ENCODE results near the gene OSBPL3. TPM values are rescaled to one million over a fixed set of nuclear protein-coding genes. Genes with fewer than 3 reads are reported as not detected.
A peak's percentile ranks its signal among the peaks of the same experiment; 100 is the strongest.

OSBPL3 gene
- total and polyA plus RNA-seq, 2 donors (not counting 3 experiments of a cell fraction or from before 2014, with no cell fraction given) = 7.5 to 27.1 TPM

DNA sequence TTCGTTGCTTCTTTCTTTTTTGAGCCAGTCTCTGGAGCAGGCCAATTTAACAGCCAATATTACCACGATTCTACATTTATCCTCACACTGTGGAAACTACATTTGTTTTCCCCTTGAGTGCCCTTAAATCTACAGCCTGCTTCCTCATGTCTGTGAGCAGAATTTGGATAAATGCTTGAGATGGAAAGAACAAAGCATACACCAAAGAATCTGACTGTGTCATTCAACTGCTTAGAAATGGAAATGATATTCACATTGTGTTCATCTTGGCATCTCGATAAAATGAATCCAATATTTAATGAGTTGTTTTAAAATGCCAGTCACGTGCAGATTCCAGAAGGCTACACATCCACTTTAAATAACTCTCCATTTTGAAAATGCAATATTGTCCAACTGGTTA lies 181.7 kb downstream of the OSBPL3 start:
- Histone ChIP-seq H3K4me1 (ENCODE audit: control insufficient read depth, extremely low read depth, insufficient read depth, low read length) (no peaks in the 10 kb centered on the region), H3K9me3 (replicated peaks; ENCODE audit: control insufficient read depth, insufficient read depth, low read length) (no peaks in the 10 kb centered on the region), H3K27me3 (ENCODE audit: control insufficient read depth in 2 of 2, insufficient read depth in 2 of 2, low read length in 2 of 2) (no peaks in the 10 kb centered on the region), H4K20me1 (replicated peaks; ENCODE audit: control insufficient read depth, extremely low read depth, insufficient read depth, low read length) (no peaks in the 10 kb centered on the region), H3K36me3 (ENCODE audit: control insufficient read depth in 2 of 2, extremely low read depth in 1 of 2, insufficient read depth in 2 of 2, low read length in 2 of 2) (no peaks in the 10 kb centered on the region), H3K4me2 (ENCODE audit: insufficient read depth, low read length) (no peak overlapping the region), H3K79me2 (ENCODE audit: control insufficient read depth, insufficient read depth, low read length) (no peaks in the 10 kb centered on the region), H3K9ac (replicated peaks; ENCODE audit: extremely low read depth, insufficient read depth, low read length) (no peak overlapping the region), H3K9me1 (replicated peaks; ENCODE audit: control insufficient read depth, extremely low read depth, insufficient read depth, low read length) (no peaks in the 10 kb centered on the region), H3K27ac (ENCODE audit: insufficient read depth, low read depth, low read length) (no peak overlapping the region), H2AFZ (ENCODE audit: low read depth, low read length) (no peak overlapping the region), H3K4me3 (replicated peaks in 1 of 3; ENCODE audit: insufficient read depth in 1 of 3, low read depth in 1 of 3, low read length in 3 of 3) (no peak overlapping the region)
- FAIRE-seq = peak; percentile 48
- TF ChIP-seq, protein P1, sequence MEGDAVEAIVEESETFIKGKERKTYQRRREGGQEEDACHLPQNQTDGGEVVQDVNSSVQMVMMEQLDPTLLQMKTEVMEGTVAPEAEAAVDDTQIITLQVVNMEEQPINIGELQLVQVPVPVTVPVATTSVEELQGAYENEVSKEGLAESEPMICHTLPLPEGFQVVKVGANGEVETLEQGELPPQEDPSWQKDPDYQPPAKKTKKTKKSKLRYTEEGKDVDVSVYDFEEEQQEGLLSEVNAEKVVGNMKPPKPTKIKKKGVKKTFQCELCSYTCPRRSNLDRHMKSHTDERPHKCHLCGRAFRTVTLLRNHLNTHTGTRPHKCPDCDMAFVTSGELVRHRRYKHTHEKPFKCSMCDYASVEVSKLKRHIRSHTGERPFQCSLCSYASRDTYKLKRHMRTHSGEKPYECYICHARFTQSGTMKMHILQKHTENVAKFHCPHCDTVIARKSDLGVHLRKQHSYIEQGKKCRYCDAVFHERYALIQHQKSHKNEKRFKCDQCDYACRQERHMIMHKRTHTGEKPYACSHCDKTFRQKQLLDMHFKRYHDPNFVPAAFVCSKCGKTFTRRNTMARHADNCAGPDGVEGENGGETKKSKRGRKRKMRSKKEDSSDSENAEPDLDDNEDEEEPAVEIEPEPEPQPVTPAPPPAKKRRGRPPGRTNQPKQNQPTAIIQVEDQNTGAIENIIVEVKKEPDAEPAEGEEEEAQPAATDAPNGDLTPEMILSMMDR (IDR thresholded peaks at IDR 0.05; ENCODE audit: extremely low read depth in 1 of 2, insufficient read depth in 1 of 2, low read depth in 1 of 2, low read length in 2 of 2) = no peak
- TF ChIP-seq GATA2 (IDR thresholded peaks at IDR 0.05; ENCODE audit: insufficient read depth, insufficient read length, low read depth, low read length) (no peak), FOS (IDR thresholded peaks at IDR 0.05; ENCODE audit: borderline replicate concordance, insufficient read depth, low read length) (no peak), MYC (IDR thresholded peaks at IDR 0.05; ENCODE audit: low read depth, low read length) (no peak), JUN (IDR thresholded peaks at IDR 0.05; ENCODE audit: borderline replicate concordance, insufficient read depth, insufficient read length, low read depth) (no peak), EZH2 (IDR thresholded peaks at IDR 0.05; ENCODE audit: borderline replicate concordance, low read depth, low read length, severe bottlenecking) (no peak)
- TF ChIP-seq, protein P2, sequence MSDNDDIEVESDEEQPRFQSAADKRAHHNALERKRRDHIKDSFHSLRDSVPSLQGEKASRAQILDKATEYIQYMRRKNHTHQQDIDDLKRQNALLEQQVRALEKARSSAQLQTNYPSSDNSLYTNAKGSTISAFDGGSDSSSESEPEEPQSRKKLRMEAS (IDR thresholded peaks at IDR 0.05; ENCODE audit: insufficient read depth, insufficient read length) = no peak
- dilution Hi-C loops (cut with MboI; ENCODE audit: extremely low pct_ligation_motif_present, low sequenced_read_pairs) (no loop called here), intact Hi-C loops (cut with micrococcal nuclease) (no loop called here)
- ChIA-PET CTCF (interaction anchor here (1.9 kb wide), 1 partner anchor 14 kb away, joined by 8 read pairs; no protein-coding TSS in a partner anchor), POLR2A (no interaction called here)
- DNase-seq (ENCODE audit: low read depth, low spot score) = no peak
- BruUV-seq (replicated peaks) = no TSS peak

Data from endothelial cell of umbilical vein (primary cell).